GM21723 (cell line): ENCODE results near the gene TUFM.
"Not testable (repeated sequence)": the region's sequence is repeated elsewhere in the genome, so short reads cannot be mapped to it uniquely, and the experiment has no call there.

Experiments used
- ATAC-seq: cut with Tn5 transposase; IDR thresholded peaks from one replicate; pipeline ENCODE4 v1.9.1; 2021; ENCODE audit warnings: mild to moderate bottlenecking, moderate library complexity; ENCODE audit not compliant: unreplicated experiment

TUFM gene

GRCh38 chr16:28846080-28846932, at the start of gene TUFM:
Gene TUFM (minus strand): TSS chr16:28846348. CDS start chr16:28846269, 79 bp downstream.
- ATAC-seq = peak; percentile 87

DNA sequence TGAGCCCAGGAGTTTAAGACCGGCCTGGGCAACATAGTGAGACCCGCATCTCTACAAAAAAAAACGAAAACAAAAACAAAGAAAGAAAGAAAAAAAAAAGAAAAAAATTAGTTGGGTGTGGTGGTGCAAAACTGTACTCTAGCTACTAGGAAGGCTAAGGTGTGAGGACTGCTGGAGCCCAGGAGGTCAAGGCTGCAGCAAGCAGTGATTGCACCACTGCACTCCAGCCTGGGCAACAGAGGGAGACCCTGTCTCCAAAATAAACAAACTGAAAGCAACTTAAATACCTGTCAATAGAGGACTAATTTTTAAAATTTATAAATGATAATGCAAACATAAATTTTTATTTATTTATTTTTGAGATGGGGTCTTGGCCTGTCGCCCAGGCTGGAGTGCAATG, 49.5 kb upstream of the TUFM start:
- ATAC-seq = no peak

GRCh38 chr16:28893291-28893690, 47.1 kb upstream of the TUFM start:
- no peak for ATAC-seq

GRCh38 chr16:28891964-28892890, 46.1 kb upstream of the TUFM start:
- no peak for ATAC-seq

GRCh38 chr16:28890355-28890754, 44.2 kb upstream of the TUFM start:
- ATAC-seq = not testable (repeated sequence)

- ATAC-seq = no peak
These were observed 40.8 kb upstream of the TUFM start for GRCh38 chr16:28886945-28887344.

DNA sequence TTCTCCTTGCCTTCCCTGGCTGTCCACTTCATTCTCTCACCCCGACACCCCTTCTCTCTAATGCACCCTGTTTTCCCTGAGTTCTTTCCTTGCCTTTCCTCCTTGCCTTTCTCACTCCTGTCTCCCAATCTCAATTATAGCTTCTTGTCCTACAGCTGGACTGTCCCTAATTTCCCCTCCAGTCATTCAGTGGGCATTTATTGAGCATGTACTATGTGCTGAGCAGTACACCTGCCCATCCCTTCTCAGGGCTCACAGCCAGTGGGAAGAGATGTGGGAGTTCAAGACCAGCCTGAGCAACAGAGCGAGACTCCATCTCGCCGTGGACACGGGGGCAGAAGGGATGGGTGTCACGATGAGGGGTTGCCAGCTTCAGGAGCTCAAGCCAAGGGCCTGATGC, 37.9 kb upstream of the TUFM start:
- ATAC-seq = no peak

DNA sequence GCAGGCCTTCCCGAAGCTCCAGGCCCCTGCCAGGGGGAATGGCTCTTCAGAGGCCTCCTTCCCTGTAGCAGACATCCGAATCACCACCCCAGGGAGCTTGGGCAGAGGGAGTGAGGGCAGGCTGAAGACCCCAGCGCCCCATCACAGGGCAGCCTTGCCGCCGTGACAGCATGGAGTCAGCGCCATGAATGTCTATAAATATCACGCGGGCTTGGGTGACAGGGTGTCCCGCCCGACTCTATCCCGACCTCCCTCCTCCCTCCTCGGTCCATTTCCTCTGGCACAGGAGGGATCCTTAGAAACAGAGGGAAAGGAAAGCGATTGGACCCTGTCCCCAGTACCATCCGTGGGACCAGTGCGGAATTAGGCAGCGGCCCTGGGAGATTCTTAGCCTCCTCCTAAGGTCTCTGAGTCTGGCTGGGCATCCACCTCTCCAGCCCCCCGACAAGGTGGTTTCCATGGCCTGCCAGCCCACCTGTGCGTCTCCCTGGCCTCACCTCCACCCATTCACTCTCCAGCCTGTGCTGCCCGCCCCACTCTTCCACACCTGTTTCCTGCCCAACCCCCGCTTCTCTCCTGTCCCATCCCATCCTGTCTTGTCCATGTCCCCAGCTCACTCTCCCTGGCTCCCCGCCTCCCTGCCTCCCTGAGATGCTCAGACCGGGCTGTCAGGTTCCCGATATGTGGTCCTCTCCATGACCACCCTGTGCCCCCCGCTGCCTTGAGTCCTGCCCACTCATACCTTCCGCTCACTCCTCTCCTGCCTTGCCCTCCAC, 37.3 kb upstream of the TUFM start:
- ATAC-seq = no peak

DNA sequence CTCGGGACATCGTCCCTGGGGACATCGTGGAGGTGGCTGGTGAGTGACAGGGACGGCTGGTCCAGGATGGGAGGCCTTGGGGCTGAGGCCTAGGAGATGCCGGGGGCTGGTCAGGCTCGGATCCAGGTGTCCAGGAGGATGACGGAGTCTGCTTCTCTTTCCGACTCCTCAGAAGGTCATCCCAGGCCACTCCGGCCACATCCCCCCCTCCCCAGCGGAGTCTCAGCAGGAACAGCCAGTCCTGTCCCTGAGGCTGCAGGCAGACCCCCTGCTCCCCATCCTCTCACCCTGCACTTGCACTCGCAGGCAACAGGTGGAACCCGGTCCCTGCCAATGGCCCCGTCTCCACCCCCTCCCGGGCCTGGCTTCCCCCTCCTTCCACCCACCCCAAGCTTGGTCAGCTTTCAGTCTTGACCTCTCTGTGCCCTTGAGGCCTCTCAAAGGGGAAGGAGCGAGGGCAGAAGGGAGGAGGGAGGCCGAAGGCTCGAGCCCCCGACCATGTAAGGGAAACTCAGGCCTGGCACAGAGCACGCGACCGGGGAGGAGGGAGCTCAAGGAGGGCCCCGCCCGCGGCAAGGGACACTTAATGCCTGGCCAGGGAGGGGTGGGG, 36.5 kb upstream of the TUFM start:
- ATAC-seq = no peak

- ATAC-seq = not testable (repeated sequence)
These were observed 35.4 kb upstream of the TUFM start for GRCh38 chr16:28881565-28881964.

DNA sequence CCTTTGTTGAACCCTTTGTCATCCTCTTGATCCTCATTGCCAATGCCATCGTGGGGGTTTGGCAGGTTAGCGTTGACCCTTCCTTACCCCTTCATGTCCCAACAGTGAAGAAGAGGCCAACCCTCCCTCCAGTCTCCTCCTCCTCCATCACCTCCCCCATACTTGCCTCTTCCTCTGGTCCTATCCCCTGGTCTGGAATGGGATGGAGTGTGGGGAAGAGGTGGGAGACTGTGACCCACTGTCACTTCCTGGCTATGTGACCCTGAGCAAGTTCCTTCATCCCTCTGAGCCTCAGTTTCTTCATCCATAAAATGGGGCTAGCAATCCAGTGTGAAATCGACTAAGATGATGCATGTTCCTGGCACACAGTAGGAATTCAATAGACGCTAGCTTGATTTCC, 34.8 kb upstream of the TUFM start:
- ATAC-seq = no peak

GRCh38 chr16:28880589-28880915, 34.4 kb upstream of the TUFM start:
- ATAC-seq = no peak

GRCh38 chr16:28879841-28880588, 33.9 kb upstream of the TUFM start:
- ATAC-seq = peak; percentile 85

- peak; percentile 30 for ATAC-seq
These were observed 33.2 kb upstream of the TUFM start for GRCh38 chr16:28879261-28879840.

- no peak for ATAC-seq
These were observed 32.2 kb upstream of the TUFM start, which contains the start of gene ATP2A1 for GRCh38 chr16:28878083-28878926. Gene ATP2A1 (plus strand): TSS chr16:28878488. CDS start chr16:28878672, 184 bp downstream.

GRCh38 chr16:28877655-28878000, 31.5 kb upstream of the TUFM start:
- no peak for ATAC-seq

DNA sequence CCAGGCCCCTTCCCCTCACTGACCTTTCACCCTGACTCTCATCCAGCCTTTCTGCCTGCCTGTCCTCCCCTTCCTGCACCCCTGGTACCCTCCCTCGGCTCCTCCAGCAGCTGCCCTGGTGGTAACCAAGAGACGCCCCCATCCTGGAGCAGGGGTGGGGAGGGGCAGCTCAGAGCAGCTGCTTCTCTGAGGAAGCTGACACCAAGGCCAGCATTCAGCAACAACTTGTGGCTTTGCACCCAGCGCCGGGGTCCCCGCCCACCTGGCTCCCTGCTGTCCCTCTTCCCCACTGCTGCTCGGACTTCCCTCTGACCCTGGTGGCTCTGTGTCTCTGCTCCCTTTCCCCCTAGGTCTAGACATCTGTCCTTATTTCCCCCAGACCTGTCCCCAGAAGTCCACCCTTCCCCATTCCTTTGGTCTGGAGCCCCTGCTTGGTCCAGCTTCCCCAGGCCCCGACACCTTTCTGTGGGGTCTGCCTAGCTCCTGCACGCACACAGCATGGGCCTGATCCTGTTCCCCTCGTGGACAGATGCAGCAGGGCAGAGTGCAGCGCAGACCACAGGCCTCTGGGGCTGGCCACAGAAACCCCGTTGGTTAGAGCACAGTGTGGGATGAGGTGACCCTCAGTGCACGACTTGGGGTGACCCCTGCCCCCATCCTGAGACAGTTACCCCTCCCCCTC, 31.0 kb upstream of the TUFM start:
- no peak for ATAC-seq

GRCh38 chr16:28876019-28876659, 30.0 kb upstream of the TUFM start:
- no peak for ATAC-seq
